Caco-2 (cell line): ENCODE results near the gene ATOSA. TPM values are rescaled to one million over a fixed set of nuclear protein-coding genes. Genes with fewer than 3 reads are reported as not detected.

Experiments
- BruUV-seq: library from RNA; stranded (reverse); fragments of 400-500 nt; replicated peaks from 2 replicates; lab custom pipeline; 2021; lab: Mats Ljungman, UMichigan
- CTCF ChIA-PET: fragments of 300-600 bp; sonication (Branson Sonifier 250); formaldehyde crosslinking; loops from one replicate; lab custom pipeline; 2022; ENCODE audit warnings: antibody characterized with exemption; lab: Charles Lee
- POLR2A ChIA-PET: fragments of 300-600 bp; sonication (Branson Sonifier 250); formaldehyde crosslinking; loops from one replicate; lab custom pipeline; 2022; ENCODE audit warnings: antibody characterized with exemption; lab: Charles Lee
- DNase-seq, 2 experiments: peaks; one replicate each; pipeline versions ENCODE4 v3.0.0 to v3.0.0-alpha.2; 2020 to 2022
- H3K27me3 ChIP-seq: replicated peaks from 2 replicates; pipeline ENCODE4 v1.6.0; 2011; ENCODE audit warnings: low read length; ENCODE audit not compliant: control insufficient read depth, insufficient read depth
- H3K36me3 ChIP-seq: 2 replicates; pipeline ENCODE4 v1.5.1; 2011; ENCODE audit warnings: low read length; ENCODE audit not compliant: control insufficient read depth, insufficient read depth
- H3K4me1 ChIP-seq: fragments of 250-450 bp; sonication (Bioruptor Pico); 2 replicates; pipeline ENCODE4 v1.5.1; 2020; ENCODE audit warnings: mild to moderate bottlenecking
- H3K4me3 ChIP-seq: 2 replicates; pipeline ENCODE4 v1.5.1; 2011; ENCODE audit warnings: low read depth, mild to moderate bottlenecking, control low read depth, low read length
- H3K9me3 ChIP-seq: fragments of 250-450 bp; sonication (Bioruptor Pico); 2 replicates; pipeline ENCODE4 v1.5.1; 2020; ENCODE audit warnings: mild to moderate bottlenecking, moderate library complexity
- H3K27ac Mint-ChIP-seq: one replicate; pipeline ENCODE4 v1.8.0; 2022; ENCODE audit warnings: mixed read lengths; ENCODE audit not compliant: unreplicated experiment
- H3K27me3 Mint-ChIP-seq: one replicate; pipeline ENCODE4 v1.8.0; 2022; ENCODE audit warnings: mixed read lengths; ENCODE audit not compliant: insufficient read depth, unreplicated experiment
- H3K36me3 Mint-ChIP-seq: one replicate; pipeline ENCODE4 v1.8.0; 2022; ENCODE audit warnings: mild to moderate bottlenecking, mixed read lengths; ENCODE audit not compliant: insufficient read depth, unreplicated experiment
- H3K4me1 Mint-ChIP-seq: one replicate; pipeline ENCODE4 v1.8.0; 2022; ENCODE audit warnings: low read depth, mixed read lengths; ENCODE audit not compliant: unreplicated experiment
- H3K4me3 Mint-ChIP-seq: one replicate; pipeline ENCODE4 v1.8.0; 2022; ENCODE audit warnings: mild to moderate bottlenecking, moderate library complexity, mixed read lengths; ENCODE audit not compliant: unreplicated experiment
- H3K9me3 Mint-ChIP-seq: one replicate; pipeline ENCODE4 v1.8.0; 2022; ENCODE audit warnings: mixed read lengths; ENCODE audit not compliant: unreplicated experiment
- CTCF ChIP-seq, 2 experiments: fragments of 200-600 bp in 1 of 2; IDR thresholded peaks; 1 replicate in 1 of 2; 2 replicates in 1 of 2; pipeline versions ENCODE4 v1.5.1 to v1.8.0; 2011 to 2022; ENCODE audit warnings: antibody characterized with exemption in 1 of 2, control low read depth in 1 of 2, inconsistent platforms in 1 of 2, low read depth in 1 of 2, low read length in 1 of 2, mild to moderate bottlenecking in 1 of 2, moderate library complexity in 1 of 2; ENCODE audit not compliant: insufficient read depth in 1 of 2, severe bottlenecking in 1 of 2, unreplicated experiment in 1 of 2
- intact Hi-C: fragments of 100-400 bp; cut with micrococcal nuclease; formaldehyde crosslinking; loops from one replicate; pipeline ENCODE4 v1.10.0; 2022; ENCODE audit not compliant: unreplicated experiment
- total RNA-seq: library from RNA; stranded (reverse); gene quantifications from 2 replicates; pipeline ENCODE4 v1.2.3, GENCODE V29; 2022

The ATOSA gene
- total RNA-seq, 1 experiment from 2014 or later: 17.6 TPM

- no peak for DNase-seq
- no peaks in the 10 kb centered on the region for H3K36me3 ChIP-seq
- BruUV-seq: no TSS peak
- intact Hi-C loops: loop anchor here (5.0 kb wide), 1 partner anchor 85 kb away; no protein-coding TSS in a partner anchor
- Mint-ChIP-seq H3K27me3 (no peaks in the 10 kb centered on the region), H3K4me1 (no peaks in the 10 kb centered on the region), H3K9me3 (no peaks in the 10 kb centered on the region), H3K27ac (no peak overlapping the region), H3K4me3 (no peak overlapping the region), H3K36me3 (no peaks in the 10 kb centered on the region)
- ChIA-PET POLR2A (no interaction called here), CTCF (no interaction called here)
- no peaks in the 10 kb centered on the region for H3K9me3 ChIP-seq
- TF ChIP-seq CTCF (IDR thresholded peaks at IDR 0.05; ENCODE audit: insufficient read depth in 1 of 2, low read depth in 1 of 2, low read length in 1 of 2, severe bottlenecking in 1 of 2, unreplicated experiment in 1 of 2): no peak
- no peak overlapping the region for H3K4me3 ChIP-seq
- no peaks in the 10 kb centered on the region for H3K4me1 ChIP-seq
- no peaks in the 10 kb centered on the region for H3K27me3 ChIP-seq
Measured at GRCh38 chr15:52652286-52652685, 26.9 kb downstream of the ATOSA start.

GRCh38 chr15:52651868-52652267 is 27.3 kb downstream of the ATOSA start:
- H3K4me3 ChIP-seq: no peak overlapping the region
- no peak for DNase-seq
- H3K36me3 Mint-ChIP-seq: no peaks in the 10 kb centered on the region
- intact Hi-C loops: loop anchor here (5.0 kb wide), 1 partner anchor 85 kb away; no protein-coding TSS in a partner anchor
- no peaks in the 10 kb centered on the region for H3K9me3 Mint-ChIP-seq
- no peaks in the 10 kb centered on the region for H3K9me3 ChIP-seq
- no peaks in the 10 kb centered on the region for H3K36me3 ChIP-seq
- BruUV-seq: no TSS peak
- no peaks in the 10 kb centered on the region for H3K27me3 Mint-ChIP-seq
- no peaks in the 10 kb centered on the region for H3K4me1 Mint-ChIP-seq
- ChIA-PET CTCF (no interaction called here), POLR2A (no interaction called here)
- no peaks in the 10 kb centered on the region for H3K27me3 ChIP-seq
- no peak overlapping the region for H3K27ac Mint-ChIP-seq
- H3K4me3 Mint-ChIP-seq: no peak overlapping the region
- no peak for TF ChIP-seq CTCF (IDR thresholded peaks at IDR 0.05; ENCODE audit: insufficient read depth in 1 of 2, low read depth in 1 of 2, low read length in 1 of 2, severe bottlenecking in 1 of 2, unreplicated experiment in 1 of 2)
- H3K4me1 ChIP-seq: no peaks in the 10 kb centered on the region

- intact Hi-C loops: loop anchor here (5.0 kb wide), 1 partner anchor 86 kb away; no protein-coding TSS in a partner anchor
- no peaks in the 10 kb centered on the region for H3K36me3 Mint-ChIP-seq
- Histone ChIP-seq H3K9me3 (no peaks in the 10 kb centered on the region), H3K36me3 (no peaks in the 10 kb centered on the region), H3K4me3 (no peak overlapping the region), H3K27me3 (no peaks in the 10 kb centered on the region), H3K4me1 (no peaks in the 10 kb centered on the region)
- no peaks in the 10 kb centered on the region for H3K4me1 Mint-ChIP-seq
- no TSS peak for BruUV-seq
- POLR2A ChIA-PET: no interaction called here
- H3K4me3 Mint-ChIP-seq: no peak overlapping the region
- no peaks in the 10 kb centered on the region for H3K9me3 Mint-ChIP-seq
- H3K27me3 Mint-ChIP-seq: no peaks in the 10 kb centered on the region
- no peak for TF ChIP-seq CTCF (IDR thresholded peaks at IDR 0.05; ENCODE audit: insufficient read depth in 1 of 2, low read depth in 1 of 2, low read length in 1 of 2, severe bottlenecking in 1 of 2, unreplicated experiment in 1 of 2)
- DNase-seq: no peak
- no peak overlapping the region for H3K27ac Mint-ChIP-seq
- CTCF ChIA-PET: no interaction called here
Measured at GRCh38 chr15:52651114-52651513, 28.1 kb downstream of the ATOSA start.
